Dedifferentiated amniotic fluid mesenchymal stem cell (primary cell): ENCODE measurements around the gene CLSTN3.
"Not testable (repeated sequence)": the region's sequence is repeated elsewhere in the genome, so short reads cannot be mapped to it uniquely, and the experiment has no call there.

Experiments used
- DNase-seq: peaks from one replicate; pipeline ENCODE4 v3.0.0-alpha.2; 2016; ENCODE audit errors: extremely low spot score

Gene CLSTN3

DNA sequence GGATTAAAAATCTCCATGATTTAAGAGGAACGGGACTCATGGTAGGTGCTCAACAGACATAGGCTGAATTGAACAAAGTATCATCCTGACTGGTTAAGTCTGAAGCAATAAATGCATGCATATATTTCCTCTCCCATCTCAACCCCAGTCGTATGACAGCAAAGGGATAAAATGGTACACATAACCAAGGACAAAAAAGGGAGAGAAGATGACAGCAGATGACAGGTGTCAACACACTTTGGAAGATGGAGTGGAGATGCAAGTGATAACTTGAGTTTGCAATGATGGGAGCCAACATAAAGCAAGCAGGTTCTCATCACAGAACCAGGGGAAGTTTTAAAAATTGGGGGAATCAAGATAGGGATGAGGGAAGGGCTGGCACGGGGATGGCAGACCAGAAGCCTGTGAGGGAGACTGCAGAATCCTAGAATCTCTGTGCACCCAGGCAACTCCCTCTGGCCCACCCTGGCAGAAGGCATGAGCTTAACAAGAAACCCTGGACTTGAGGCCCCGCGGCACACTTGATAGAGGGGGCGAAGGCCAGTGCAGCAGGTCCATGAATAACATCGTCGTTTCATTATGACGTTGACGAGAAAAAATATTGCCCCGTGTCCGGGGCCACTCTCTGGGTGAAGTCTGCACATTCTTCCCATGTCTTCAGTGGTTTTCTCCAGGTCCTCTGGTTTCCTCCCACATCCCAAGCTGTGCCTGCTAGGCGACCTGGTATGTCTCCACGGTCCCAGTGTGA lies 26.2 kb upstream of the CLSTN3 start:
- no peak for DNase-seq

DNA sequence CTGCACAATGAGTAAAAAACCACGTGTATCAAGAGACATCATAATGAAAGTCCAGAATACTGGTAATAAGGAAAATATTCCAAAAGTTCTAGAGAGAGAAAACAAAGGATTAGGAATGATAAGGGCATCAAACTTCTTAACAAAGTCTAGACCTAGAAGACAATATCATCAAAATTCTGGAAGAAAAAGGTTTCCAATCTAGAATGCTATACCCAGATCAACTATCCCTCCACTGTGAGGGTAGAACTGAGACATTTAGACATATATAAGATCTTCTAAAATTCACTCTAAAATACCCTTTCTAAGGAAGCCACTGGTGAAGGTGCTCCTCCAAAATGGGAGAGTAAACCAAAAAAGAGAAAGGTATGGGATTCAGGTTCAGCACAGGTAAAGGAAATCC lies 24.1 kb upstream of the CLSTN3 start:
- no peak for DNase-seq

DNA sequence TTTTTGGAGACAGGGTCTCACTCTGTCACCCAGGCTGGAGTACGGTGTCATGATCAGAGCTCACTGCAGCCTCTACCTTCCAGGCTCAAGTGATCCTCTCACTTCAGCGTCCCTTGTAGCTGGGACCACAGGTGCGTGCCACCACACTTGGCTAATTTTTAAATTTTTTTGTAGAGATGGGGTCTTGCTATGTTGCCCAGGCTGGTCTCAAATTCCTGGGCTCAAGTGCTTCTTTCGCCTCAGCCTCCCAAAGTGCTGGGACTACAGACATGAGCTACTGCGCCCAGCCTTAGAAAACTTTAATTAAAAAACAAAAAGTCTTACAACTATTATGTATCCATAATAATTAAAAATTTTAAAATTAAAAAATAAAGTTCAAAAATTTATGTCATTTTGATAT lies 23.0 kb upstream of the CLSTN3 start:
- not testable (repeated sequence) for DNase-seq

DNA sequence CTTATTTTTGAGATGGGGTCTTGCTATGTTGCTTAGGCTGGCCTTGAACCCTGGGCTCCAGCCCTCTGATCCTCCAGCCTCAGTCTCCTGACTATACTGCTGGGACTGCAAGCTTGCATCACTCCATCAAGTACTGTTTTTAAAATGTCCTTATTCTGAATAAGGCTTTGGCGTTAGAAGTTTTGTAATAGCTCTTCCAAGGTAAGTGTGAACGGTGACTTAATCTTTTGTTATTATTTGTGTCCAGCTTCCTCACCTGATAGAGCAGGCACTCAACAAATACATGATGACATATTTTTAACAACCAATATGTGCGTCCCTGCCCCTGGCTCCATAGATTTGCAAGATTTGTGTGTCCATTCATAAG lies 22.6 kb upstream of the CLSTN3 start:
- no peak for DNase-seq

DNA sequence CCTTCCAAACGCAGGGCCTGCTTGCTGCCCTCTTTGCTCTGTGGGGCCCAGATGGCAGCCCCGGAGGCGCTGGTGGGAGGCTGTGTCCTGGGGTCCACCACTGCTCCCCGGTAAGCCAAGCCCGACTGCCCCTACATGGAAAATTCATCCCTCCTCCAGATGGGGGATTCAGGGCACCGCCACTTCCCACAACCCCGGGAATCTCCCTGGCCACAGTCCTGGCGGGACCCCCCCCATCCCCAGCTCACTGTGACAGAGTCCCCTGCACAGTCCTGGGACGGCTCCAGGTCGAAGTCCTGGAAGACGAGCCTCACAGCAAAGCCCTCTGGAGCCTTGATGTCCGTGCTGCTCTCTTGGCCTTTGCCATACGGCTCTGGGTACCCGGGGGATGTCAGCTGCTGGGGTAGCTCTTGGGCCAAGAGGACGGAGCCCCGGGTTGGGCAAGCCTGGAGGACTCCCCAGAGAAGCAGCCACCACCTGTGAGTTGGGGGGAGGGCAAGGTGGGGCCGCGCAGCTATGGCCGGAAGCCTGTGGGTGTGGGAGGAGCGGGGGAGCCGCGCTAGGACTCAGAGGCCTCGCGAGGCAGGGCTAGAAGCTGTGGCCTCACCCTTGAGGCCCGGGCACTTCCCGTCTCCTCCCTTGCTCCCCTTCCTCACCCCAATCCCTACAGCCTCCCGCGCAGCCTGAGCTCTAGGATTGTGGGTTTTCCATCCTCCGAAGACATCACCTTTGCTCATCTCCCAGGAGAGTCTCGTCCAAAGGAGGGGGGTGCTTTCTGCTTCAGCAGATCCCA lies 22.0 kb upstream of the CLSTN3 start:
- DNase-seq = peak; percentile 63

DNA sequence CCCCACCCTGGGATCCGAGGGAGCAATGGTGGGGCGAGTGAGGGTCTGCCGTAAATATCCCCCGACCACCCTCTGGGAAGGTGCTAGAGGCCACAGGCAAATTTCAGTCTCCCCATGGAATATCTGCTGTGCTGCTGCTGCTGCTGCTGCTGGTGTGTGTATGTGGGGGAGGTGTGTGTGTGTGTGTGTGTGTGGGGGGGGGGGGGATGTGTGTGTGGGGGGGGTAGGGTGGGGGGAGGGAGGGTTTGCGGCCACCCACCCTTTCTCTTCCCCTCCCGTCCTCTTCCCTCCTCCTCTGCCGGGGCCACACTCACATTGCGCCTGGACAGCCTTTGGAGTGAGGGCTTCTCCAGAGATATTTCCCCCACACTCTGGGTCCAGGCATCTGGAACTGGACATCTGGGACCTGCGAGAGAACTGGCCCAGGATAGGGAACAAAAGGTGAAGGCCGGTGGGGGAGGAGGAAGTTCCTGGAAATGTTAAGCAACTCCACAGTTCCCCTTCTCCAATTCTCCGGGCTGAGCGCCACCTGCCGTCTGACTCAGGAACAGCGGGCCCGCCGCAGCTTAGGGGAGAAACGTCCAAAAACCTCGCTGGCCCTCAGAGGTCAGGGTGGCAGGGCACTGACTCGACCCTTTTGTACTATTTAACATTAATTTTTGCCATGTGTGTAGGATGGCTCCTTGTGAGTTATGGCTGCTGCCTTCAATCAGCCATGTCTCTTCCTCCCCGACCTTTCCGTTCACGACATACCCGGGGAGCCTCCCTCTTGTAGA lies 21.2 kb upstream of the CLSTN3 start, which contains the start of gene C1RL:
Gene C1RL, minus strand, starts transcription at position 419 of the 776 bp plus-strand sequence. Its CDS starts 34 bp downstream, at position 385.
- peak; percentile 77 for DNase-seq

- DNase-seq = no peak
Measured at GRCh38 chr12:7109572-7109920, 20.6 kb upstream of the CLSTN3 start.

DNA sequence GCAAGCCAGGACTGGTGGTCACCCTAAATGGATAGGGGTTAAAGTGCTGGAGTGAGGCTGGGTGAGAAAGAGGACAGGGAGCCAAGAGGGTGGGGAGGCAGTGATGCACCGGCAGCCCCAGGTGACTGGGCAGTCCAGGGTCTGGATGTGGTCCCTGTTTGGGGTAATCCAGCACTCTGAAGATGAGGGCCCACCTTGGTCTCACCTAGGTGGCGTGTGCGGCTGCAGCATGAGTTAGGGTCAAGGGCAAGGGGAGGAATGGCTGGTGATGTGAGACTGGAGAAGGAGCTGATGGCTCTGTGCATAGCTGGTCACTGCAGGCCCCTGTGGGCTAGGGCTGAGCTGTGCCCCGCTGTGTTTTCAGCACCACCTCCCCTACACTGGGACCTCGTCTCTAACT lies 19.5 kb upstream of the CLSTN3 start:
- DNase-seq = no peak

- no peak for DNase-seq
Measured at GRCh38 chr12:7112041-7112440, 18.1 kb upstream of the CLSTN3 start.

DNA sequence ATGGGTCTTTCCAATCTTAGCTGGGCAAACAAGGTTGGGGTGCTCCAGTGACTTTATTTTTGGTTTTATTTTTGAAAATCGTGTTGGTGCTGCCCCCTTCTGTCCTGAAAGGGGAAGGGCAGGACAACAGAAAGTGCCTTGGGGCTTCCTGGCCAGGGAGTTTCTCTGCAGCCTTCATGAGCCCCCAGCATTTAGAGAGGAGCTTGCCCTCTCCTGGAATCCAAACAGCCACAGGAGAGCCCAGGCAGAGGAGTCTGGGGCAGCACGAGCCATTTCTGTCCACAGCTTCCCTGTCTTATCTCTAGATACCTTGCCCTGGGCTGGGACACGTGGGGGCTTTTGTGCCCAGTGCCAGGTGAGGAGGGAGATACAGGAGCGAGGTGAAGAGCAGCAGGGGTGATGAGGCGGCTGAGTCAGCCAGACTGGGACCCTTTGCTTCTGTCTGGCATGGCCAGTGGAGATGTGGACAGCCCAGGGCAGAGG lies 16.7 kb upstream of the CLSTN3 start:
- peak; percentile 26 for DNase-seq

DNA sequence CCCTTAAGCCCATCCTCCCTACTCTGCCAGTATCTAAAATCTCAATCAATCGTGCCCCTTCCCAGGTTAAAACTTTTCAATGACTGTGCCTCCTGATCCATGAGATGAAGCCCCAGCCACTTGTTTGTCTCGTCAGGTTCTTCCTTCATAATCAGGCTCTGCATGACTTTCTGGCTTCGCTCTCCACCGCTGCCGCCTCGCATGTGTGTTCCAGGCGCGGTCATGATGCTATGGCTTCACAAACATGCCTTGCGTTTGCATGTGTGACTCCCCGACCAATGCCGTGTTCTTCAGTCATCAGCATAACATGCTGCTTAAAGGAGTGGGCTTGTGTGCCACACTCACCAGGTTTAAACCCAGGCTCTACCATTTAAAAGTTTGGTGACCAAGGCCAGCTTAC lies 16.2 kb upstream of the CLSTN3 start:
- DNase-seq = no peak

GRCh38 chr12:7114851-7115250 lies 15.3 kb upstream of the CLSTN3 start:
- DNase-seq = no peak

- no peak for DNase-seq
Measured at GRCh38 chr12:7116196-7116595, 14.0 kb upstream of the CLSTN3 start.

- no peak for DNase-seq
Measured at GRCh38 chr12:7116916-7117315, 13.3 kb upstream of the CLSTN3 start.

- no peak for DNase-seq
Measured at GRCh38 chr12:7117670-7118069, 12.5 kb upstream of the CLSTN3 start.

DNA sequence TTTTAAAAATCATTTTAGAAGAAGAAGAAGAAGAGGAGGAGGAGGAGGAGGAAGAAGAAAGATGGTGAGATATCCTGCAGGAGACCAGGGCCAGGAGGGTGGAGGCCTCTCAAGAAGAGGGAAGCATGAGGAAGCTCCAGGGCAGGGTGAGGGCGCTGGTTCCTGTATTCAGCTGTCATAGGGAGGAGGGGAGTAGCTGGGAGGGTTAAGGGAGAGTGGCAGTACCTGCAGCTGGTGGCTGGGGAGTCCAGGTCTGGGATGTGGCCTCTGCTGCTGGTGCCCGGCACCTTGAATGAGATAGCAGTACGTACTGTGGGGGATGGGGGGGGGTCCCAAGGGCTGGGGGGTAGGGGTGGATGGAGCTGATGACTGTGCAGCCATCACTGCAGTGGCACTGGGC lies 11.3 kb upstream of the CLSTN3 start:
- DNase-seq = no peak

DNA sequence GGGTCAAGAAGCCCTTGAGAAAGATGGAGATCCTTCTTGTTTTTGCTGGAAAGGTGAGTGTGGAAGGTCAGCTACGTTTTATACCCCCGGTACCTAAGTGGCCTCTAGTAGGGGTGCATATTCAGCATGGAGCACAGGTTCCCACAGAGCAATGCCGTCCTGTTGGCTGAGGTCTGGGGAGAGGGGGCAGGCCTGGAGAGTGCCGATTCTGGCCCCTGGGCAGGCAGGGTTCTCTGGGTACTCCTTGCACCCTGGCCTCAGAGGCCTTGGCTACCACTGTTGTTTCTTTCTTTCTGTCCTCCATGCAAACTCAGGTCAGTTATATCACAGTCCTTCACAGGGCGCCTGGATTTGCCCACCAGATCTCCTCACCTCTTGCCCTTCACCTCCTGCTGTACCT lies 10.0 kb upstream of the CLSTN3 start:
- DNase-seq = no peak

GRCh38 chr12:7121324-7121723 lies 8.8 kb upstream of the CLSTN3 start:
- DNase-seq = no peak

DNA sequence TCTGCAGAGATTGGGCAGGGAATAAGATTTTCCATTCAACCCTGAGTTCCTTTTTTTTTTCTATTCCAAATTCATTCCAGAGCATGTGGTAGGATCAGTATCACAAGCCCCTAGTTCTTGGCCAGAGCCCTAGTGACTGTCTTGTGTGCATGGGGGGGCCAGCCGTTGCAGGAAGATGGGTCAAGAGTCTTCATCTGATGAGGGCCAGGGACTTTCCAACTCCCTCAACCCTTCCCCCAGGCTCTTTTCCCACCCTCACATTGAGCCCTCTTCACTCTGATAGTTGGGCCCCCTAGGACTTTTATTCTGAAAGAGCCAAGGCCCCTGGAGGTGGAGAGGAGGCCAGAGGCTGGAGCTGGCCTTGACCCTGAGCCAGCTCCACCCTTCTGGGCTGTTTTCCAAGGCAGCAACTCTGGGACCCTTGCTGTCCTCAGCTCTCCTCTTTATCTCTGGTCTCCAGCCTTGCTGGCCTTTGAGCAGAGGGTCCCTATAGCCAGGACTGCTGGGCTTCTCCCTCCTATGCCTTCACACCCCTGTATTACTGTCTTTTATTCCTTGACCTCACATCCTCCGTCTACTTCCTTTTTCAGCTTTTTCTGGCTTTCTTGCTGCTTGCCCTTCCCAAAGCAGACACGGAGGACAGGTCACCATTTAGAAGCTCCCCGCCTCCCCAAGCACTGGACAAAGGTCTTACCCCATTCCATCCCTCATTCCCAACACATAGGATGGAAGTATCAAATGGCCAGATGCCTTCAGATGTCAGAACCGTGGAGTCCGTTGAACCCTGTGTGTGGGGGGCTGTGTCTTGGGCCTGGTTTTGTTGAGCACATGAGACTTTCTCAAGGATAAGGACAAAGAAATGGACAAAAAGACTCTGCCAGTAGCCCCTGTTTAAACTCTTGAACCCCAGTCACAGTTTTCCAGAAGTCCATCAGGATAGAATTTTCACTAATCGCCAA lies 7.1 kb upstream of the CLSTN3 start:
- no peak for DNase-seq

GRCh38 chr12:7123806-7124522 lies 6.2 kb upstream of the CLSTN3 start:
- no peak for DNase-seq
